GM19397 (cell line): ENCODE results near the gene C19orf44.
"Not testable (repeated sequence)": the region's sequence is repeated elsewhere in the genome, so short reads cannot be mapped to it uniquely, and the experiment has no call there.

Source experiments
- ATAC-seq: cut with Tn5 transposase; IDR thresholded peaks from one replicate; pipeline ENCODE4 v1.9.1; 2021; ENCODE audit warnings: mild to moderate bottlenecking, moderate library complexity; ENCODE audit not compliant: unreplicated experiment

Gene C19orf44

DNA sequence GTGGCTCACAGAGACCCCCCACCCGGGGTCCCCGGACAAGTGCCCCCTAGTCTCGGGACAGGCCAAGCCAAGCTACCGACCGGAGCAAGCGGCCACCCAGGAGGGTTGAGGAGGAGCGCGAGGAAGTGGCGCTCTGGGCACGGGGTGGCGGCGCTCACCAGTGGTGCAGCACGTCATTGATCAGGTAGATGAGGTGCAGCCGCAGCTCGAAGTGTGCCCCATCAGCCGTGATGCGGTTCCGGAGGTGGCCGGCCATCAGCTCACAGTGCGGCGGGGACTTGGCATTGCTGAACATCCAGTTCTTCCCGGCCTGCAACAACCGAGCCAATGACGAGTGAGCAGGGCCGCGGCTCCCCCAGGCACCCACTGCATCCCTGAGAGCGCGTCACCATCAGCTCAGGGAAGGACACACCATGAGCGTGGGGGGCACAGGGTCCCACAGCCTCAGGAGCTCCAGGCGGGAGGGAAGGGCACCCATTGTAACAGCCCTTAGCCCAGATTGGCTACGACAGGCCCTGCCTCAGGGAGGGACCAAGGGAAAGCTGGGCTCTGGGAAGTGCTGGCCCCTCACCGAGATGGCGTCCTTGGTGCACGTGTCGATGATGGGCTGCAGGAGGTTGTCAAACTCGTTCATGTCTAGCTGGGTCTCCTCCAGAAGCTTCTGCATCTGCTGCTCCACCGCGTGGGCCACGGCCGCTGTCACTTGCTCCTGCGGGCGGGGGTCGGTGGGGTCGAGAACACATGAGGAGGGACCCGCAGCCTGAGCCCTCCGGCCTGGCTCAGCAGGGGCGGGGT, 36.4 kb downstream of the C19orf44 start:
- ATAC-seq, result no peak

DNA sequence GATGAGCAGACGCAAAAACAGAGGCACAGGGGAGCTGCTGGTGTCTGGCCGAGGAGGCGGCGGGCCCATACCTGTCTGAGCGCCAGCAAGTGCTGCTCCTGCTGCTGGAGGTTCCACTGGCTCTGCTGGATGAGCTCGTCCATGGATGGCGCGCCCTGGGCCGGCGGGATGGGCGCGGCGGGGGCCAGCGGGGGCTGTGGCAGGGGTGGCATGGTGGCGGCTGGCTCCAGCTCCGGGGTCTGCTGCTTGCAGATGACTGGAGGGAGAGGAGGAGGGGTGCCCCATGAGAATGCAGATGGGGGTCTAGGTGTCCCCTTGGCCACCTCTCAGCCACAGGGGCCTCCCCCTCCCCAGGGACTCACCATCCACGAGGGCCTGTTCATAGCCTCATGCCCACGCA, 39.2 kb downstream of the C19orf44 start:
- ATAC-seq, result no peak

DNA sequence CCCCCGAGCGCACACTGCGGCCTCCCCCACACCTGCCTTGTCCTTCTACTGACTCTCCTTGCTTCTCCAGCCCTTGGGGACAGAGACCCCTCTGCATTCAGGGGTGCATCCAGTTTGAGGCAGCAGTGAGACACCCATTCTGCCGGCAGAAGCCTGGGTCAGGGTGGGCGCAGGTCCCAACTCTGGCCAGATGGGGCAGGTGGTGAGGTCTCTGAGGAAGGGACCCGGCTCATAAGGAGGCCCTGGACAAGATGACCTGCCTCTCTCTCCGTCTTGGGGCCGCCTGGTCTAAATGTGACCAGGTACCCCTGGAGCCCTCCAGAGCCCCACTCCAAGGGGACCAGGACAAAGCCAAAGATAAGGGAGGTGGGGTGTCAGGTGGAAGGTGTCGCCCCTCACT, 39.9 kb downstream of the C19orf44 start:
- no peak for ATAC-seq

DNA sequence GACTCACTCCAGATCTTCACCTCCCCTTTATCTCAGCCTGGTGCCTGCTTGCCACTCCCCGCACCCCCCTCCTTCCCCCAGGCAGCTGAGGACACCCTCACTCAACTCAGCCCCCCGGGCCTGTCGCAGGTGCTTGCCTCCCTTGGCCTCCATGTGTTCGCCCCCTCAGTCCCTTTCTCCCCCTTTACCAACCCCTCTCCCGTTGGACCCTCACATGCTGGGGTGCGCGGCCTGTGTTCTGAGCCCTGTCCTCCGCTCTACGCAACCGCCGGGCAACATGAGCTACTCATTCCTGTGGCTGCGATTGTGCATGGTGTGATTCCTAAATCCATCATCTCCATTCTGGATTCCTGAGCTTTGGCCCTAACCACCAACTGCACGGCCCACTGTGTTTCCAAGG, 40.9 kb downstream of the C19orf44 start:
- no peak for ATAC-seq

DNA sequence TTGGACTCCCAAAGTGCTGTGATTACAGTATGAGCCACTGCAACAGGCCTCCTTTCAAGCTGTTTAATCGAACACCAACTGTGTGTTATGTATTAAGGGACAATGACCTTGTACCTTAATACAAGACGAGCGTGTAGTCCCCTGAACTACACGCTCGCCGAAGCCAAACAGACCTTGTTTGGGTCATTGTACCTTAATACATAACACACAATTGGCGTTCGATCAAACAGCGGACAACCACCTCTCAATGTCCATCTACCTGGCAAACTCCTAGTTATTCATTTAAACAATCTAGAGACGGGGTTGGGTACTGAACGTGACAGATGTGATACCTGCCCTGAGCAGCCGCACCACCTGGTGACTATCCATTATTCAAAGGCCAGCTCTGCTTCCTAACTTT, 44.8 kb downstream of the C19orf44 start:
- ATAC-seq, result no peak

DNA sequence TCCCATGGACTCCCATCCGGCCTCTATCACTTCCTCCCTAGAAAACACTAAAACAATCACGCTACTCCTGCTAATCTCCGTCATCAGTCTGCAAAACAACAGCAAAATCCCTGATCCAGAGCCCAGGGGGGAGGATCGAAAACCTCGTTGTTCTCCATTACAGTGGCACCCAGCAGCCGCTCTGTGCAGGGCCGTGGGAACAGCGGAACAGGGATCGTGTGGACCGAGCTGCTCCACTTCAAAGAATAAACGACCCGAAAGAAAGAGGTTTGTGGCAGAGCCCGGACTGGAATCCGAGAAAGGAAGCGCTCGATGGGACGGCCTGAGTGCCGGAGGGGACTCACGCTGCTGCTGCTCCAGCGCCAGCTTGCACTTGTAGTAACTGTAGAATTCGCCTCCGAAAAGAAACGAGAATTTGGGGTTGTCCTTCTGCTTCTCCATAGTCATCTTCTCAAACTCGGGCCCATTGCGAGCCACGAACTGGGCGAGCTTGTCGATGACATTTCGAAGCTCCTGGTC, 45.4 kb downstream of the C19orf44 start:
- peak; percentile 2 for ATAC-seq

DNA sequence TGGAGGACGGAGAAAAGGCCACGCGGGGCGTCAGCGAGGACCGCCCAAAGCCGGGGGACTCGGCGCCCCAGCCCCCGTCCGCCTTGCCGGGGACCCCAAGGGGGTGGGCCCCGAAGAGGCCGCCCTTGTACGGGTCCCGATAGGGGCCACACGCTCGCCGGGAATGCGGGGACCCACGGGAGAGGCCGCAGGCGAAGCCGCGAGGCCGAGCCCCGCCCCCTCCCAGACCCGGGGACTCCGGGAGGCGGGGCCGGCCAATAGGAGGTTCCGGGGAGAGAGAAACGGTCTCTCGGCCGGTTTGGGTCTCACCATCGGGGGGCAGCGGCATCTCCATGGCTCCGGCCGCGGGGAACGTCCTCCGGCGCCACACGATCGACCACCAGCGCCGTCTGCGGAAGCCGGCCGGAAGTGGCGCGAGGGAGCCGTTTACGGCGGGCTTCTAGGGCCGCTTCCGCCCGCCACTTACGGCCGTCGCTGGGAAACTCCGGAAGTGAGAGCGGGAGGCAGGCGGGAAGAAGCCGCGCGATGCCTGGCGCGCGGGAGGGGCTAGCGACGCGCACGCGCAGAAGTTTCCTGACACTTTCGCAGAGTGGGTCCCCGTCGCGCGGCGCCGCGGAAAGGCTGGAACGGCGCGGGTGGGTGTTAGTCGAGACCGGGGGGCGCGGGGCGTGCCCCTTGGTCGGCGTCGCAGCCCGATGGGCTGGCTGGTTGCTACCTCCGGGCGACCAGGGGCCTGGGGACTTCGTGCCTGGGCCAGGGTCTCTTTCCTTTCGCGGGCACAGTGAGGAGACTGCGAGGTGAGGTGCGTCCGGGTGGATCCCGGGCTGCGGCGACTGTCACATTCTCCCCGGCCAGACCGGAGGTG, 46.1 kb downstream of the C19orf44 start, which contains the start of gene CHERP:
CHERP (minus strand) TSS at position 393 of the 865 bp plus-strand sequence; CDS start at position 334, 59 bp downstream.
- peak; percentile 81 for ATAC-seq

DNA sequence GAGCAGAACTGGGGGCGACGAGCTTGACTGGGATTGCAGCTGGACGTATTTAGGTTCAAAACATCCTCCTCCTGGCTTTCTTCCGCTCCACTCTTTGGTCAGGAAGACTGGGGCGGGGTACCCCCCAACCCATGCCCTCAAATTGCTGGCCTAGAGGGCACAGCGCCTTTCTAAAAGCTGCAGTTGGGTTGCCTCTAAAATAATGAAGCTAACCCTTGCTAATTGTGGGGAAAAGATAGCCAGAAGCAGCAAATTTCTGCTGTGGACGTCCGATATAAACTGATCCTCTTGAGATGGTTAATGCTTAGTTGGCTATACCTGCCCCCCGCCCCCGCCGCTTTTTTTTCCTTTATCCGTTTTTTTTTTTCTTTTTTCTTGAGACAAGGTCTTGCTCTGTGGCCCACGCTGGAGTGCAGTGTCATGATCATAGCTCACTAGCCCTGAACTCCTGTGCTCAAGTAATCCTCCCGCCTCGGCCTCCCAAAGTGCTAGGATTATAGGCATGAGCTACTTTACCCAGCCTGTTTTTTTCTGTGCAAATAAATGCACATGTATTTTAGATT, 46.8 kb downstream of the C19orf44 start:
- no peak for ATAC-seq

DNA sequence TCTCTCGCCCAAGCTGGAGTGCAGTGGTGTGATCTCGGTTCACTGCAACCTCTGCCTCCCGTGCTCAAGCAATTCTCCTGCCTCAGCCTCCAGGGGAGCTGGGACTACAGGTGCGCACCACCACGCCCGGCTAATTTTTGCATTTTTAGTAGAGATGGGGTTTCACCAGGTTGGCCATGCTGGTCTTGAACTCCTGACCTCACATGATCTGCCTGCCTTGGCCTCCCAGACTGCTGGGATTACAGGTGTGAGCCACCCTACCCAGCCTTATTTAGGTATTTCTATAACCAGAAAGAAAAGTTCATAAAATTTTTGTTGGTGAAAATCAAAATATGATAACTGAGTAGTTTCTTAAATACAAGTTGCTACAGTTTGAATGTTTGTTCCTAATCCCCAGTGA, 47.5 kb downstream of the C19orf44 start:
- not testable (repeated sequence) for ATAC-seq

DNA sequence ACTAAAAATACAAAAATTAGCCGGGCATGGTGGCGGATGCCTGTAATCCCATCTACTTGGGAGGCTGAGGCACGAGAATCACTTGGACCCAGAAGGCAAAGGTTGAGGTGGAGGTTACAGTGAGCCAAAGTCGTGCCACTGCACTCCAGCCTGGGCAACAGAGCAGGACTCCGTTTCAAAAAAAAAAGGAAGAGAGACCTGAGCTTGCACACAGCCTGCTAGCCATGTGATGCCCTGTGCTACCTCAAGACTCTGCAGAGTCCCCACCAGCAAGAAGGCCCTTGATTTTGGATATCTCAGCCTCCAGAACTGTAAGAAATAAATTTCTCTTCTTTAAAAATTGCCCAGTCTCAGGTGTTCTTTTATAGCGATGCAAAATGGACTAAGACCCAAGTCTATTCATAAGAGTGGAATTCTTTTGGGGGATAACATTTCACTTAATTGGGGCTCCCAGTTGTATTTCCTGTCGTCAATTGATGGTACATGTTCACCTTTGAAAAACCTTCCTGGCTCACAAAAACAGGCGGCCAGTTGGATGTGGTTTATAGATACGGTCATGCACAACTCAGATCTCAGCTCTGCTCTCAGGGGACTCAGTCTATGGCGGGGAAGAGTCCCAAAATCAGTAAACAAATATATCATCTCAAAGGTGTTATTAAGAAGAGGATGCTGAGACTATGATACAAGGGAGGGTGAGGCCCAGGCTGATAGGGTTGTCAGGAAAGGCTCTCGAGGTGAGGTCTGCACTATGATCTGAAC, 48.5 kb downstream of the C19orf44 start:
- ATAC-seq, result no peak

DNA sequence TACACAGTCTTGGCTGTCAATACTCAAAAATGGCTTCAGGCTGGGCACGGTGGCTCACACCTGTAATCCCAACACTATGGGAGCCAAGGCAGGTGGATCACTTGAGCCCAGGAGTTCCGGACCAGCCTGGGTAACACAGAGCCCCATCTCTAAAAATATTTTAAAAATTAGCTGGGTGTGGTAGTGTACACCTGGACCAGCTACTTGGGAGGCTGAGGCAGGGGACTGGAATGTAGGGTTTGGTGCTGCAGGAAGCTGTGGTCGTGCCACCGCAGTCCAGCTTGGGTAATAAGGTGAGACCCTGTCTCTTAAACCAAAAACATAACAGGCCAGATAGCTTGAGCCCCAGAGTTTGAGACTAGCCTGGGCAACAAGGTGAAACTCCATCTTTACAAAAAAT, 52.8 kb downstream of the C19orf44 start:
- ATAC-seq, result no peak

DNA sequence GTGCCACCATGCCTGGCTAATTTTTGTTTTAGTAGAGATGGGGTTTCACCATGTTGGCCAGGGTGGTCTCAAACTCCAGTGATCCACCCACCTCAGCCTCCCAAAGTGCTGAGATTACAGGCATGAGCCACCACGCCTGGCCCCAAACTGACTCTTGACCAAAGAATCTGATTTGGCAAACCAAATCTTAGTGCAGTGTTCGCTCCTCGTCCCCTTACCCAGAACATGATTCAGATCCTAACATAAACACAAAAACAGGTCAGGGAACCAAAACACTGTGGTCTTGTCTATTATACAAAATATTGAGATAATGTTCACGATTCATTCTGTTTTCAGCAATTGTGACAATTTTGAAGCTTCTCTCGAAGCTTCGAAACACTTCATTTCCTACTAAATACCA, 55.7 kb downstream of the C19orf44 start:
- not testable (repeated sequence) for ATAC-seq

DNA sequence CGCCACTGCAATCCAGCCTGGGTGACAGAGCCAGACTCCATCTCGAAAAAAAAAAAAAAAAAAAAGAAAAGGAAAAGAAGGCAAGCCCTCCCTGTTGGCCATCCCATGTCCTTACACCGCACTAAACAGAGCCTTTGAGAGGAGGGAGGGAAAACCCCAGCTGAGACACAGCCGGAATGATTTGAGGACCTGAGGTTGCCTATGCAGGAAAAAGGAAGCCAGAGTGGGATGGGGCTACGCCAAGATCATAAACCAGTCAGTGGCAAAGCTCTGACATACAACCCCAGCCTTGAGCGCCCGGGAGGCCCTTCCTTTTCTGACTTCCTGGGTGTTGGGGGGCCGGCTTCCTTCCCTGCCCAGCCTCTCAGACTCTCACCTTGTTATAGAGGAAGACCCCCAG, 58.6 kb downstream of the C19orf44 start:
- no peak for ATAC-seq

DNA sequence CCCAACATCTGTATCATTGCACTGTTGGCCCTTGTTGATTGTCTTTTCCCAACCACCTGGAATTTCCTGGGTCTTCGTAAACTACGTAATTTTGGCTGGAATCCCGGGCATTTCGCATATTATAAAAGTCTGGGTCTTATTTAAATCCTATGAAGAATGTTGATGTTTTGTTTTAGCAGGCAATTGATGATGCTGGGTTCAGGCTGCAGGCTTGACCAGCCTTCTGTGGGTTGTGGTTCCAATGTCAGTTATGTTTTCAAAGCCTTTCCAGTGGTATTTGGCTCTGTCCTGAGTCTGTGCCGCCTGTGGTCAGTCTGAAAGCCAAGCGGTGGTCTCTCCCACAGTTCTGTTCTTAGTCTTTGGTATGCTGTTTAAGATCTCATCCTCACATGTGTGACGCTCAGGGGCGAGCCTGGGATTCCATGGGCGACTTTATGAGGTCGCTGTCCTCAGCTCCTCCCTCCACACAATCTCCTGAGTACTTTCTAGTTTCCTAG, 63.6 kb downstream of the C19orf44 start:
- no peak for ATAC-seq

DNA sequence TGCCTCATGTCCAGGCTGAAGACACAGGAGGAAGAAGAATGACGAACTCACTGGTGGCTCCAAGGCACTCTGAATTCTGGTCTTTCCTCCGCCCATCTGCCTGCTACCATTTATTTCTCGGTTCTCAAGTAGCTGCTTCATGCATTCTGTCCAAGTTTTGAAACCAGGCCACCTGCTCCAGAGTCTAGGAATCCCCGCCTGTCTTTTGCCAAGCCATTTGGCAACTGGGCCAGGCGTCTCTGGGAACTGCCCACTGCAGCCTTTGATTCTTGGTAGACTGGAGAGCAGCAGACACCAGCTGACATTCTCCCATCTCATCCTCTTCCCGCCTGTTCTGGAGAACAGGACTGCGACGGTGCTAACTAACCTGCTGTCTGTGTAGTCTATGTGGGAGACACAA, 65.2 kb downstream of the C19orf44 start:
- no peak for ATAC-seq

DNA sequence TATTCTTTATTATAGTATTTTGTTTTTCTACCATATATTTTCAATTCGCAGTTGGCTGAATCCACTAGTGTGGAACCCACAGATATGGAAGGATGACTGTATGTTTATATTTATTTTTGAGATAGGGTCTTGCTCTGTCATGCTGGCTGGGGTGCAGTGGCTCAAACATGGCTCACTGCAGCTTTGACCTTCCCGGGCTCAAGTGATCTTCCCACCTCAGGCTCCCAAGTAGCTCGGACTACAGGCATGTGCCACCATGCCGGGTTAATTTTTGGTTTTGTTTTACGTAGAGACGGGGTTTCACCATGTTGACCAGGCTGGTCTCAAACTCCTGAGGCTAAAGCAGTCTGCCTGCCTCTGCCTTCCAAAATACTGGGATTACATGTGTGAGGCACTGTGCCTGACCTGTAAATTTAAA, 66.4 kb downstream of the C19orf44 start:
- no peak for ATAC-seq

DNA sequence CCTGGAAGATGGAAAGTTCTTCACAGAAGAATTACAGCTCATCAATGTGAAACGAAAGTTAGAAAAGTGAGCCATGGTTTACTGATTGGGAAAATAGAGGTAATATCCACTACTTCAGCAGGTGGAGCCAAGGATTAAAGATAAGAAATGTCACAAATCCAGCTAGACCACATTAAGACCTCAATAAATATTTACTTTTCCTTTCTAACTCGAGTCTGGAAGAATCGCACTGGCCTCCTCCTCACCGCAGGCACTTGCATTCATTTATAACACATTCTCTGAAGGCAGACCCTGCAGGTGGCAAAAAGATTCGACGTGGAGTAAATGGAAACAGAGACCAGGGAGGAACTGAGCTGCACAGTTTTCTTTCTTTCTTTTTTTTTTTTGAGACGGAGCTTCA, 68.6 kb downstream of the C19orf44 start:
- no peak for ATAC-seq

DNA sequence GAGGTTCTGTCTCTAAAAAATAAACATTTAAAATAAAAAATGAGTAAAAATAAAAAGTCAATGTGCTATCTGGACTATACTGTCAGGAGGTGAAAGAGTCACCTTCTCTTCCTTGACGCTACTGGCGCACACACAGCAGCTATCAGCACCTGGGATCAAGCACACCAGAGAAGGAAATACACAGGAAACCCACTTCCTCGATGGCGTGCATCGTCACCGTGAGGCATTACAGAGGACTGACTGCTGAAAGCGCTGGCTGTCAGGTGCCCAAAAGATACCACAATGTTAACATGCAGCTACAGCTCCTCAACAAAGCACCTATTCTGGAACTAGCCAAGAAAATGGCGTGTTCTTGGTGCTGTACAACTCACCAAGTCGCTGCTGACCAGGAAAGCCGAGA, 70.0 kb downstream of the C19orf44 start:
- no peak for ATAC-seq

DNA sequence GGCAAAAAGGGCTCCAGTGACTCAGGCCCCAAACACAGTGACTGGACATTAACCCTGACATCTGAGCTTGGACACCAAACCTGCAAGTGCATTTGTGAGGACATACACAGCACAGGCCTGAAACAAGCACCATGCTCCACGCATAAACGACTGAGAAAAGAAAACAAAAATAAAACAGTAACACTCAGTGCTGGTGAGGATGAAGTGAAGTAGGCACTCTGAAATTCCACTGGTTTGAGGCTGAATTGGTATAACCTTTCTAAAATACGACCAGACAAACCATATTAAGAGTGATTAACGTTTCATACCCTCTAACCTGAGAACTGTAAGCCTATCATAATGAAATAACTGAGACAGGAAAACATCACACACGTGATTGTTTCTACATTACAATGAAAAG, 70.5 kb downstream of the C19orf44 start:
- no peak for ATAC-seq

DNA sequence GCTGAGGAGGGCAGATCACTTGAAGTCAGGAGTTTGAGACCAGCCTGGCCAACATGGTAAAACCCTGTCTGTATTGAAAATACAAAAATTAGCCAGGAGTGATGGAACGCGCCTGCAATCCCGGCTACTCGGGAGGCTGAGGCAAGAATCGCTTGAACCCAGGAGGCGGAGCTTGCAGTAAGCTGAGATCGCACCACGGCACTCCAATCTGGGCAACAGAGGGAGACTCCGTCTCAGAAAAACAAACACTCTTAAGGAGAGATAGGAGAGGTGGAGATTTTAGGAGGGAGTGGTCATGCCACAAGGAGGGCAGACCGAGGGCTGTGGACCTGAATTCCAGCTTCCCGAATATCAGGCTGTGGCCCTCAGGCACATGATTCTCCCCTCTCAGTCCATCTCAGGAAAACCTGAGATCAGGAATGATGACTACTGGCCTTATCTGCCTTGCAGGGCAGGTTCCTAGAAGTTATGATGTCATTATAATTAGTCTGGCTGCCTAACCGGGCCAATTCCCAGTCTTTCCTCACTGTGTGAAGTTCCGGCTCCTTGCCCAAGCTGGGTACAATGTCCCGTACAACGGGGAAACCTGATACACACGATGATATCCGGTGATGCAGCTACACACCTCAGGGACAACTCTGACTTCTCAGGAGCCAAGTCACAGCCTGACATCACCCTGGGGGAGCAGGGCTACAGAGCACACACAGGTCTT, 73.6 kb downstream of the C19orf44 start:
- ATAC-seq, result no peak
